ENCODE data around the gene SLC2A13.

SLC2A13 gene

GRCh38 chr12:39989501-39989900, 116.4 kb downstream of the SLC2A13 start:
- DNase-seq, result no peak

- no peak for DNase-seq
Observed at GRCh38 chr12:39988574-39988973, 117.3 kb downstream of the SLC2A13 start.

GRCh38 chr12:39986674-39987073, 119.2 kb downstream of the SLC2A13 start:
- no peak for DNase-seq

GRCh38 chr12:39984670-39985069, 121.2 kb downstream of the SLC2A13 start:
- DNase-seq, result no peak

GRCh38 chr12:39975374-39975918, 130.4 kb downstream of the SLC2A13 start:
- DNase-seq, result no peak

GRCh38 chr12:39972119-39972518, 133.8 kb downstream of the SLC2A13 start:
- no peak for DNase-seq

GRCh38 chr12:39971348-39971747, 134.5 kb downstream of the SLC2A13 start:
- no peak for DNase-seq

GRCh38 chr12:39966721-39967120, 139.2 kb downstream of the SLC2A13 start:
- DNase-seq, result no peak

GRCh38 chr12:39966256-39966655, 139.6 kb downstream of the SLC2A13 start:
- no peak for DNase-seq

GRCh38 chr12:39959467-39959866, 146.4 kb downstream of the SLC2A13 start:
- DNase-seq, result no peak

- no peak for DNase-seq
Observed at GRCh38 chr12:39959031-39959430, 146.8 kb downstream of the SLC2A13 start.

- DNase-seq, result no peak
Observed at GRCh38 chr12:39958377-39958776, 147.5 kb downstream of the SLC2A13 start.

GRCh38 chr12:39956725-39957124, 149.2 kb downstream of the SLC2A13 start:
- no peak for DNase-seq

GRCh38 chr12:39946361-39947280, 159.3 kb downstream of the SLC2A13 start:
- DNase-seq, result no peak

- DNase-seq, result no peak
Observed at GRCh38 chr12:39937119-39937518, 168.8 kb downstream of the SLC2A13 start.

GRCh38 chr12:39935839-39936238, 170.0 kb downstream of the SLC2A13 start:
- no peak for DNase-seq

GRCh38 chr12:39935275-39935674, 170.6 kb downstream of the SLC2A13 start:
- peak; percentile 23 for DNase-seq

GRCh38 chr12:39931857-39932256, 174.0 kb downstream of the SLC2A13 start:
- DNase-seq, result no peak

- no peak for DNase-seq
Observed at GRCh38 chr12:39931231-39931630, 174.7 kb downstream of the SLC2A13 start.

GRCh38 chr12:39930101-39930500, 175.8 kb downstream of the SLC2A13 start:
- DNase-seq, result no peak

- DNase-seq, result no peak
Observed at GRCh38 chr12:39928181-39928899, 177.5 kb downstream of the SLC2A13 start.

- peak; percentile 6 for DNase-seq
Observed at GRCh38 chr12:39923364-39923763, 182.5 kb downstream of the SLC2A13 start.

- DNase-seq, result peak; percentile 60
Observed at GRCh38 chr12:39922598-39922997, 183.3 kb downstream of the SLC2A13 start.

- DNase-seq, result no peak
Observed at GRCh38 chr12:39920647-39921046, 185.2 kb downstream of the SLC2A13 start.
